ENCODE measurements around the gene RAB11FIP4.

The RAB11FIP4 gene

GRCh38 chr17:31587462-31587861 is 196.0 kb downstream of the RAB11FIP4 start:
- no peak for DNase-seq (ENCODE audit: low read depth in 2 of 2)
